SK-N-SH treated with all-trans-retinoic acid at 6 μM for 48 hours (cell line): ENCODE results near the gene SAMD13.

ENCODE experiments used
- ATAC-seq: fragments of 200-7000 bp; cut with Tn5 transposase; 3 replicates; pipeline ENCODE4 v1.9.1; 2020; ENCODE audit warnings: mild to moderate bottlenecking, moderate library complexity
- ARNTL ChIP-seq: fragments of 450-650 bp; formaldehyde crosslinking; IDR thresholded peaks from 2 replicates; pipeline ENCODE4 v1.5.0; 2020; ENCODE audit warnings: low read depth, mild to moderate bottlenecking, moderate library complexity, borderline replicate concordance
- BACH2 ChIP-seq: fragments of 250-450 bp; sonication (Bioruptor Pico); IDR thresholded peaks from 2 replicates; pipeline ENCODE4 v1.9.0; 2021; ENCODE audit warnings: mild to moderate bottlenecking, borderline replicate concordance
- CREB5 ChIP-seq: fragments of 250-450 bp; sonication (Bioruptor Pico); IDR thresholded peaks from 2 replicates; pipeline ENCODE4 v1.5.1; 2020; ENCODE audit warnings: low read depth, mild to moderate bottlenecking, moderate library complexity
- CSDC2 ChIP-seq: fragments of 250-450 bp; sonication (Bioruptor Pico); IDR thresholded peaks from 2 replicates; pipeline ENCODE4 v1.5.0; 2020; ENCODE audit warnings: mild to moderate bottlenecking, moderate library complexity
- CSRNP3 ChIP-seq: fragments of 250-450 bp; sonication (Bioruptor Pico); IDR thresholded peaks from 2 replicates; pipeline ENCODE4 v1.5.1; 2021; ENCODE audit warnings: mild to moderate bottlenecking, moderate library complexity
- ESRRG ChIP-seq: fragments of 250-450 bp; sonication (Bioruptor Pico); IDR thresholded peaks from 2 replicates; pipeline ENCODE4 v1.6.1; 2021; ENCODE audit warnings: mild to moderate bottlenecking
- GLIS3 ChIP-seq: fragments of 250-450 bp; sonication (Bioruptor Pico); IDR thresholded peaks from 2 replicates; pipeline ENCODE4 v1.5.0; 2020; ENCODE audit warnings: mild to moderate bottlenecking, moderate library complexity
- ISL1 ChIP-seq: fragments of 250-450 bp; sonication (Bioruptor Pico); IDR thresholded peaks from 2 replicates; pipeline ENCODE4 v2.1.2; 2022; ENCODE audit warnings: mild to moderate bottlenecking, moderate library complexity
- OSR1 ChIP-seq: fragments of 250-450 bp; sonication (Bioruptor Pico); IDR thresholded peaks from 2 replicates; pipeline ENCODE4 v1.8.0; 2022; ENCODE audit warnings: moderate library complexity, mild to moderate bottlenecking, inconsistent platforms
- PATZ1 ChIP-seq: fragments of 250-450 bp; sonication (Bioruptor Pico); IDR thresholded peaks from 2 replicates; pipeline ENCODE4 v1.8.0; 2020; ENCODE audit warnings: mild to moderate bottlenecking, moderate library complexity, borderline replicate concordance
- RARB ChIP-seq: fragments of 250-450 bp; sonication (Bioruptor Pico); IDR thresholded peaks from 2 replicates; pipeline ENCODE4 v1.8.0; 2021; ENCODE audit warnings: mild to moderate bottlenecking, moderate library complexity
- TCF4 ChIP-seq: fragments of 250-450 bp; sonication (Bioruptor Pico); IDR thresholded peaks from 2 replicates; pipeline ENCODE4 v1.8.0; 2021; ENCODE audit warnings: mild to moderate bottlenecking, moderate library complexity, borderline replicate concordance
- TOX ChIP-seq: fragments of 250-450 bp; sonication (Bioruptor Pico); IDR thresholded peaks from 2 replicates; pipeline ENCODE4 v1.8.0; 2021; ENCODE audit warnings: mild to moderate bottlenecking, moderate library complexity, borderline replicate concordance
- TSHZ2 ChIP-seq: fragments of 250-450 bp; sonication (Bioruptor Pico); IDR thresholded peaks from 2 replicates; pipeline ENCODE4 v1.5.0; 2020; ENCODE audit warnings: mild to moderate bottlenecking, moderate library complexity
- ZFP3 ChIP-seq: fragments of 250-450 bp; sonication (Bioruptor Pico); IDR thresholded peaks from 2 replicates; pipeline ENCODE4 v1.5.0; 2020; ENCODE audit warnings: mild to moderate bottlenecking, moderate library complexity
- ZNF565 ChIP-seq: fragments of 450-650 bp; formaldehyde crosslinking; conservative IDR thresholded peaks from 2 replicates; pipeline ENCODE4 v1.5.0; 2020; ENCODE audit warnings: low read depth, mild to moderate bottlenecking, moderate library complexity
- ZNF8 ChIP-seq: fragments of 450-650 bp; formaldehyde crosslinking; IDR thresholded peaks from 2 replicates; pipeline ENCODE4 v1.5.0; 2020; ENCODE audit warnings: mild to moderate bottlenecking, moderate library complexity
- TF ChIP-seq, protein P1 (sequence below): fragments of 250-450 bp; sonication (Bioruptor Pico); IDR thresholded peaks from 2 replicates; pipeline ENCODE4 v1.8.0; 2021; ENCODE audit warnings: low read depth, mild to moderate bottlenecking, moderate library complexity, borderline replicate concordance

SAMD13 gene

GRCh38 chr1:84254703-84255238 lies 46.7 kb upstream of the SAMD13 start:
- ATAC-seq, result no peak

GRCh38 chr1:84255582-84255981 lies 45.9 kb upstream of the SAMD13 start:
- TF ChIP-seq GLIS3 (CRISPR knock-in tag) (no peak), BACH2 (CRISPR knock-in tag) (no peak), RARB (CRISPR knock-in tag) (no peak), ESRRG (no peak), ISL1 (CRISPR knock-in tag) (no peak), ARNTL (no peak), TSHZ2 (CRISPR knock-in tag) (no peak), ZNF8 (CRISPR knock-in tag) (no peak), TCF4 (no peak), OSR1 (CRISPR knock-in tag) (no peak), ZFP3 (CRISPR knock-in tag) (no peak), CREB5 (CRISPR knock-in tag) (no peak), CSDC2 (CRISPR knock-in tag) (no peak), TOX (CRISPR knock-in tag) (no peak), PATZ1 (CRISPR knock-in tag) (no peak), CSRNP3 (CRISPR knock-in tag) (no peak)
- TF ChIP-seq, protein P1, sequence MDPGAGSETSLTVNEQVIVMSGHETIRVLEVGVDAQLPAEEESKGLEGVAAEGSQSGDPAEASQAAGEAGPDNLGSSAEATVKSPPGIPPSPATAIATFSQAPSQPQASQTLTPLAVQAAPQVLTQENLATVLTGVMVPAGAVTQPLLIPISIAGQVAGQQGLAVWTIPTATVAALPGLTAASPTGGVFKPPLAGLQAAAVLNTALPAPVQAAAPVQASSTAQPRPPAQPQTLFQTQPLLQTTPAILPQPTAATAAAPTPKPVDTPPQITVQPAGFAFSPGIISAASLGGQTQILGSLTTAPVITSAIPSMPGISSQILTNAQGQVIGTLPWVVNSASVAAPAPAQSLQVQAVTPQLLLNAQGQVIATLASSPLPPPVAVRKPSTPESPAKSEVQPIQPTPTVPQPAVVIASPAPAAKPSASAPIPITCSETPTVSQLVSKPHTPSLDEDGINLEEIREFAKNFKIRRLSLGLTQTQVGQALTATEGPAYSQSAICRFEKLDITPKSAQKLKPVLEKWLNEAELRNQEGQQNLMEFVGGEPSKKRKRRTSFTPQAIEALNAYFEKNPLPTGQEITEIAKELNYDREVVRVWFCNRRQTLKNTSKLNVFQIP, result no peak
- ATAC-seq, result no peak

More at GRCh38 chr1:84254703-84255238, 46.7 kb upstream of the SAMD13 start:
- TF ChIP-seq BACH2 (CRISPR knock-in tag) (no peak), GLIS3 (CRISPR knock-in tag) (no peak), TSHZ2 (CRISPR knock-in tag) (no peak), ZNF565 (CRISPR knock-in tag) (no peak), CREB5 (CRISPR knock-in tag) (no peak), TCF4 (no peak), ZNF8 (CRISPR knock-in tag) (no peak), ISL1 (CRISPR knock-in tag) (no peak)
